Stimulated activated CD8-positive, alpha-beta memory T cell treated with anti-CD3 and anti-CD28 coated beads, Interleukin-12 subunit alpha, Interleukin-12 subunit beta, amount 100 ng/mL, for 24 hours (primary cell): ENCODE results near the gene PPP1R1A.

ENCODE experiments used
- DNase-seq: peaks from one replicate; pipeline ENCODE4 v3.0.0-alpha.2; 2020; ENCODE audit errors: extremely low read depth

PPP1R1A gene

GRCh38 chr12:54603173-54603814 lies 14.8 kb upstream of the PPP1R1A start:
- DNase-seq: peak; percentile 28

GRCh38 chr12:54602661-54603060 lies 14.2 kb upstream of the PPP1R1A start:
- DNase-seq: no peak

- DNase-seq: no peak
Measured at GRCh38 chr12:54601841-54602240, 13.4 kb upstream of the PPP1R1A start.

GRCh38 chr12:54598970-54599369 lies 10.5 kb upstream of the PPP1R1A start:
- DNase-seq: no peak

GRCh38 chr12:54596526-54596946 lies 8.1 kb upstream of the PPP1R1A start:
- DNase-seq: peak; percentile 10

GRCh38 chr12:54595471-54595870 lies 7.0 kb upstream of the PPP1R1A start:
- no peak for DNase-seq

GRCh38 chr12:54593725-54594124 lies 5.3 kb upstream of the PPP1R1A start:
- DNase-seq: no peak

GRCh38 chr12:54593135-54593534 lies 4.7 kb upstream of the PPP1R1A start:
- no peak for DNase-seq

GRCh38 chr12:54592316-54592715 lies 3.9 kb upstream of the PPP1R1A start:
- no peak for DNase-seq

GRCh38 chr12:54590978-54591591 lies 2.6 kb upstream of the PPP1R1A start:
- DNase-seq: no peak

GRCh38 chr12:54589964-54590363 lies 1.5 kb upstream of the PPP1R1A start:
- no peak for DNase-seq

- no peak for DNase-seq
Measured at GRCh38 chr12:54588890-54589267, 420 bp upstream of the PPP1R1A start.

- no peak for DNase-seq
Measured at GRCh38 chr12:54587315-54587873, 1.1 kb downstream of the PPP1R1A start.

GRCh38 chr12:54586620-54587019 lies 1.8 kb downstream of the PPP1R1A start:
- DNase-seq: no peak

- no peak for DNase-seq
Measured at GRCh38 chr12:54585243-54585642, 3.2 kb downstream of the PPP1R1A start.

GRCh38 chr12:54584128-54584527 lies 4.3 kb downstream of the PPP1R1A start:
- DNase-seq: no peak

- no peak for DNase-seq
Measured at GRCh38 chr12:54583726-54584125, 4.7 kb downstream of the PPP1R1A start.

- DNase-seq: no peak
Measured at GRCh38 chr12:54581412-54581811, 7.0 kb downstream of the PPP1R1A start.

GRCh38 chr12:54579696-54580333 lies 8.6 kb downstream of the PPP1R1A start:
- peak; percentile 46 for DNase-seq

GRCh38 chr12:54579258-54579657 lies 9.2 kb downstream of the PPP1R1A start:
- no peak for DNase-seq

- no peak for DNase-seq
Measured at GRCh38 chr12:54578778-54579177, 9.7 kb downstream of the PPP1R1A start.

GRCh38 chr12:54572881-54573280 lies 15.6 kb downstream of the PPP1R1A start:
- DNase-seq: no peak
